Measurements from ENCODE around the gene STK35.

Gene STK35

DNA sequence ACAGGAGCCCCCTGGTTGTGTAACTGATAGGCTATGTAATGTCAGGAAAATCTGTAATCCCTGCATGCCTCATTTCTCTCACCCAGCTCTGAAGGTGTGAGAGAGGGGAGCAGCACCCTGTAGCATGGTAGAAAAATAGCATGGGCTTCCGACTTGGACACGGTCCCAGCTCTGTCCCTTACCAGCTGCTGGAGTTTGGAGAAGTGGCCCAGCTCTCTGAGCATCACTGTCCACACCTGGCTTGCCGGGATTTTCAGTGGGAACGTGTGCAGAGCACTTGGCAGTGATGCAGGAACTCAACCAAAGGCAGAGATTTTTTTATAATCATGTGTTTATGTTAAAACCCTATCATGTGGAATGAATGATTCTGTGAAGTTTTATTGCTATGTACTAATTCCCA lies 34.6 kb downstream of the STK35 start:
- no peak for DNase-seq

- DNase-seq: no peak
Measured at GRCh38 chr20:2137552-2138201, 36.0 kb downstream of the STK35 start.

- DNase-seq: no peak
Measured at GRCh38 chr20:2138396-2138795, 36.8 kb downstream of the STK35 start.

DNA sequence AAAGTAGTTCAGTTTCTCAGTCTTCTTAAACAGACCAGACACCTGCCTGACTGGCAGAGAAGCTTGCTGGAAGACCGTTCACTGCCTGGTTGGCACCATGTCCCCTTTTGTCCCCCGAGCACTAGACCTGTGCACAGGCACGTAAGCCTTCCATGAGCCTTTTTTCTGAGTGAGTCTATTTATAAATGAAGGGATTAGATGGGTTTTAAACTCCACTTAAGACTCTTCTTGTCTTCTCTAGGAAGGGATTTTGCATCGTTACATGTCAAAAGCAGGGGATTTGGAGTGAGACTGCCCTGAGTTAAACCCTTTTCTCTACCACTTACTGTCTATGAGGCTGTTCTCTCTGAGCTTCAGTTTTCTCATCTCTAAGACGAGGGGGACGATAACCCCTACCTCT lies 37.6 kb downstream of the STK35 start:
- no peak for DNase-seq

DNA sequence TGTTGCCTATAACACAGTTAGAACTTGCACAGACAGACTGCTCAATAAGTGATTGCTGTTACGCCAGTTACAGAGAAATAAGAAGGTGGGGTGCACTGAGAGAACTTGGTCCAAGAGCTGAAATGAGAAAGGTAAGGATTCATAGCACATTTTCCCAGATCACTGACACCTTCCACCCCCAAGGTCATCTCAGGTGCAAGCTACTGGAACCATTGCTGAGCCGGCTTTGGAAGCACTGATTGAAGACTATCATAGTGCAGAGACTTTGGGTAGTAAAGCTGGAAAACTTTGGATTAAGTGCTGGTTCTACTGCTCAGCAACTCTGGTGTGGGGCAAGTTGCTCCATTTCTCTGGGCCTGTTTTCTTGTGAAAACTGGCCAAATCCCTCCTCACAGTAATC lies 38.1 kb downstream of the STK35 start:
- no peak for DNase-seq

DNA sequence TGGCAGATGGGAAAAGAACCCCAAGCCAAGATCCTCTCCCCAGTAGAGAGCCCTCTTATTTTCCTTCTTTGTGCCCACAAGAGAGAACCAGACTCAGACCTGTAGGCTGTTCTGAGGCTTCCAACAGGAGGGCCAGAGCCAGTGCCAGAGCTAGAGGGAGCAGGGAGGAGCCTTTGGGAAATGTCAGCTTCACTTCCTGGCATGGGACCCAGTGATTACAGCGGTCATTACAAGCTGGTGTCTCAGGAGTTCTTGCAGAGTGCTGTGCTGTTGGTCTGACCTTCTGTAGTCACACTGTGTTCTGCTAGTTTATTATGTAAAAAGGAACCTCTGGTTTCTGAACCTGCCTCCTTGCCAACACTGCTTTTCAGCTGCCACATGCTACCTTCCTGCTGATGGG lies 38.9 kb downstream of the STK35 start:
- no peak for DNase-seq

DNA sequence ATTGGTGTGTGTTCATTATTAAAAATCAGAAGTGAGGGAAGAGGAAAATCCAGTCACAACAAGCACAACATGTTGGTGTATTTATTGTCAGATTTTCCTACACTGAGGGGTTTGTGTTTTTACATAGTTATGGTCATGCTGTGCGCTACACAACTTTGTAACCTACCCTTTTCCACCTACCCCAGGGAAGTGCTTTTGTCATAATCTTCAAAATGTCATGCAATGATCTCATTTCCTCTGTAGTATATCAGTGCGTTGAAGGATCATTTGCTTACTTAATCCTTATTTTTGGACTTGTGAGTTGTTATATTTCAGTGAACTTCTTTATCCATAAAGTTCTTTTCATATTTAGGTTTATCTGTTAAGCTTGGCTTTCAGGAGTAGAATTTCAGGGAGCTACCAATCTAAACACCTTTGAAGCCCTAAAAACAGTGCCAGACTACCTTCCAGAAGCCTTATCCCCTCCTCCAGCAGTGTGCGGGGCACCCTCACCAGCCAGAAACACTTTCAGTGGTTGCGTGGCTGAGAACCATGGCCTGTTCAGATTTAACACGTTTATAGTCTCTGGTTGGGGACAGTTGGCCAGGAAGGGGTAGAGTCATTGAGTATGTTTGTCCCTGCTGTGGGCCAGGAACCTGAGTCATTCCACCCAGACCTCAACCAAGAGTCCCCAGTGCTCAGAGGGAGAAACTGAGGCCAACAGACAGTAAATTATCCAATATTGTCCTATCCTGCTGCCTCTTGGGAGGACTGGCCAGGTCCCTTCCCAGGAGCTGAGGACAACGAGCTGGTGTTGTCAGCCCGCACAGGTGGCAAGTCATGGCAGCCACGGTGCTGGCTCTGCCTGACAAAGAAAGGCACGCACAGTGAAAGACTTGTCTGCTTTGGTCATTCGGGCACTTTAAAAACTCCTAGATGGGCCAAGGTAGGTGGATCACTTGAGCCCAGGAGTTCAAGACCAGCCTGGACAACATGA lies 40.3 kb downstream of the STK35 start:
- DNase-seq: no peak

DNA sequence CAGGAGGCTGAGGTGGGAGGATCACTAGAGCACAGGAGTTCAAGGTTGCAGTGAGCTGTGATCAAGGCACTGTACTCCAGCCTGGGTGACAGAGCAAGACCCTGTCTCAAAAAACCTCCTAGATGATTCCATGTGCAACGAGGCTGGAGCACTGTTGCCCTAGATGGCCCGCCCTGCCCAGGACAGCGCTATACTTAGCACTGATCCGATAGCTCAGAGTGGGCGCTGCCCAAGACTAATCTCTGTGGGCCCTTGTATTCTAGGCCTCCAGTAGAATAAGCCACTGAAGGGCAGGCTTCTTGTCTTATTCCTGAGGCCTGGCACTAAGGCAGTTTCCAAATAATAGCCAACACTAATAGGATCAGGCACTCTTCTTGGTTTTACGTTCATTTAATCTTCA lies 41.0 kb downstream of the STK35 start:
- DNase-seq: no peak

DNA sequence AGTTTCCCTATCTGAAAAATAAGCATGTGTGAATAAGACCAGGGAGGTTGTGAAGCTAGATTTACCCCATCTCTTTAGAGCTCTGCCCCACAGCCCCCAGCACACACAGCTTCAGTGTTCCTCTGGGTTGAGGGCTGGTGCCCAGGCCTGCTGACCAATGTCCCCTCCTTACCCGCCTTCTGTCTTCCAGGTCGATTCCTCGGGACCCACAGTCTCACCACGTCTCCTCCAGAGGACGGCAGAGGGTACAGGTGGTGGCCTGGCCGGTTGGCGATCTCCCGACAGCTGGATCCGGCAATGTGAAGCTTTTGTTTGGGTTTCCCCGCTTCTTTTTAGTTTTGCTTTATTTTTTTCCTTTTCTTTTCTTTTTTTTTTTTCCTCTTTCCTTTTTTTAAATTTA lies 42.0 kb downstream of the STK35 start:
- no peak for DNase-seq

GRCh38 chr20:2144850-2145249 lies 43.2 kb downstream of the STK35 start:
- DNase-seq: no peak

DNA sequence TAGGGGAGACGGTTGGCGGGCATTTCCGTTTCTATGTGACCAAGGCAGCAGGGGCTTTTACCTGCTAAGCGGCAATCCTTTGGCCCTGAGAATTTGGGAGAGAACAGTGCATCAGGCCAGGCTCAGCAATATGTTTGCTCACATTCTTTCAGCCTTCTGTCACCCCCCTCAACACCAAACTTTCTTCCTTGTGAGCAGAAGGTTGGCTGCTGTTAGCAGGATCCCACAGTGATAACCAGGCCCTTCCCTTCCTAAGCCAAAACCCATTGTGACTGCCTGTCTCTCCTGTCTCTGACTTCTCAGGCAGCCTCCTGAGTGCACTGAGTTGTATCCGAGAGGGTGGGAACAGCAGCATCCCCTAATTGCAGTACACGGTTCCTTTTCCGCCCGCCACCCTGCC lies 43.7 kb downstream of the STK35 start:
- DNase-seq: no peak

DNA sequence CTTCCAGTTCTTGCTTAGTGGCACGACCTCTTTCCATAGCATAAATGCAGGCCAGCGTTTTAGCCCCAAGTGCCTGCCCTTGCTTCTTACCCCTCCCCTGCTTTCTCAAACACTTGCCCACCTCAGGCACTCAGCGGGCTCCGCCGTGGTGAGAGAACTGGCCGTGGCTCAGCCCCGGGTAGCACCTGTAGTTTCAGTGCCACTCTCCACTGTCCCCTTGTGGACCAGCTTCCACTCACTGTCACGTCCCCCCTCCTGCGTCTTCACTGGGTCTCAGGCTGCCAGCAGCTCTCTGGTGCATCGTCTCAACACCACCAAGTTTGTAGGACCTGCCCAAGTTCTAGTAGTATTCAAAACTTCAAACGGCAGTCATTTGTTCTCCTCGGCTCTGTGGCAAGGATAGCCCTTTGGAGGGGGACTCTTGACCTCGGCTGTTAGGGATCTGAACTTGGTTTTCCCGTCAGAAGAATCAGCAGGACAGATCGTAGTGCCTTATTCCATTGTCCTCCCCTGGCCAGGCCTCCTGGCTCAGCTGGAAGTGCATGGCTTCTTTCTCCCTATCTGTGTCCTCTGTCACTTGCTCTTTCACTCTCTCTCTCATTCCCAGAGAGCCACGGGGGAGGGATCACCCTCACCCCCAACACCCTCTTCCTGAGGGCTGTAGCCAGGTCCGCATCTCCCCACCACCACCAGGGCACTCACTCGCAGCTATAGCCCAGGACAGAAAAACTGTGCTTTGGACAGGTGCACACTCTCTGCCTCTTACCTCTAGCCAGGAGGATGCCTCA lies 44.6 kb downstream of the STK35 start:
- no peak for DNase-seq

GRCh38 chr20:2149507-2149906 lies 47.9 kb downstream of the STK35 start:
- DNase-seq: no peak

DNA sequence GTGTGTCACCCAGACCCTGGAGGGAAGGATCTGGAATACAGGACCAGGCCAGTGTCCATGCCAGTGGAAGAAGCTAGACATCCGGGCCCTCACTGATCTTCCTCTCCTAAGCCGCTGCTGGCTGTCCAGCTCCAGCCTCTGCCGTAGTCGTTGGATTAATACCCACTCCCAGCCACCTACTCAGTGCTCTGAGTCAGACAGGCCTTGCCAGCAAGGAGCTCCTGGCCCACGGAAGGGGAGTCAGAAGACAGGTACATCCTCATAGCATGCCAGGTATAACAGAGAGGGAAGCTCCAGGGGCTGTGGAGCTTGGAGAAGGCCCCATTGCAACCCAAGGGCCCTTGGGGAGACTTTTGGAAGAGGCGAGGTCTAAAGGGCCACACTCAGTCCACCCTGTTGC lies 49.0 kb downstream of the STK35 start:
- no peak for DNase-seq

DNA sequence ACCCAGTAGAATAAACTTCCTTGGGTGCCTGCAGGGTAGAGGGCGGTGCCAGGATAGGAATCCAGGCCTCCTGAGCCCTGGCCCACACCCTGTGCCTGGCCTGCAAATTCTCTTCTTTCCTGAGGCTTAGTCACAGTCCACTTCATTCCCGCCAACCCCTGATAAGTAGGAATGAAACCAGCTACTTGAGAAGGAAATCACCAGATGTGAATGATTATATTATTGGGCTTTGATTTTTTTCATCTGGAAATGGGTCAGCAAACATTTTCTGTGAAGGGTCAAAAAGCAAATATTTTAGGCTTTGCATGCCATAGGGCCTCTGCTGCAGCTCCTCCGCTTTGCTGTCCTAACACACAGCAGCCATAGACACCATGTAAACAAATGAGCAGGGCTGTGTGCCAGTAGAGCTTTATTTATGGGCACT lies 50.2 kb downstream of the STK35 start:
- no peak for DNase-seq

DNA sequence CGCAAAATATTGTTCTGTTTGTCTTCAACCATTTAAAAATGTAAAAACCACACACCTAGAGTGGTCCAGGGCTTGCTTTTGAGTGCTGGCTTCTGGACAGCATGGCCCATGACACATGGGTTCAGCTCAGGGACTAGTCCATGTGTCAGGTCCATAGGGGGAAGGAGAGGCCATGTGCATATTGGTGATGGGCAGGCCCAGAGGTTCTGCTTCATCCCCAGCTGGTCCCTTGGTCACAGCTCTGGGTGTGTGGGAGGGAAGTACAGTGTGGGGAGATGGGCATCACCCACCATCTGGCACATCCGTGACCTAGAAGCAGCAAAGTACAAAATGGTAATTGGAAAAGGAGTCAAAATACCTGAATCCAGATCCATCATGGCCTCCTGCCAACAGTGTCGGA lies 50.7 kb downstream of the STK35 start:
- no peak for DNase-seq

DNA sequence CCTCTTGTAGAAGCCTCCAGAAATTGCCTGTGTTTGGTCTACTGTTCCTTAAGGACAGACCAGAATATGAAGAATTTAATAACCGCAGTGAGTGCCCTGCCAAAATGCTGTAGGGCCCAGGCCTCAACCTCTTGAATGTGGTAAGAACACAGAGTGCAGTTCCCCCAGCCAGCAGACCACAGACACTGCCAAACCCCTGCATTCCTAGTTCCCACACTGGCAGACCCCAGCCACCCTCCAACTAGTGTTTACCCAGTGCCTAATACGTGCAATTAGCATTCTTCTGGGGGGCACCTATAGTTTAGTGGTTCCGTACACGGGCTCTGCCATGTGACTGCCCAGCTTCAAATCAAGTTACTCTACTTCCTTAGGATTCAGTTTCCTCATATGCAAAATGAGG lies 51.7 kb downstream of the STK35 start:
- DNase-seq: no peak

- DNase-seq: no peak
Measured at GRCh38 chr20:2156224-2156623, 54.6 kb downstream of the STK35 start.

- DNase-seq: no peak
Measured at GRCh38 chr20:2156666-2157624, 55.3 kb downstream of the STK35 start.

GRCh38 chr20:2162125-2162822 lies 60.6 kb downstream of the STK35 start:
- no peak for DNase-seq

DNA sequence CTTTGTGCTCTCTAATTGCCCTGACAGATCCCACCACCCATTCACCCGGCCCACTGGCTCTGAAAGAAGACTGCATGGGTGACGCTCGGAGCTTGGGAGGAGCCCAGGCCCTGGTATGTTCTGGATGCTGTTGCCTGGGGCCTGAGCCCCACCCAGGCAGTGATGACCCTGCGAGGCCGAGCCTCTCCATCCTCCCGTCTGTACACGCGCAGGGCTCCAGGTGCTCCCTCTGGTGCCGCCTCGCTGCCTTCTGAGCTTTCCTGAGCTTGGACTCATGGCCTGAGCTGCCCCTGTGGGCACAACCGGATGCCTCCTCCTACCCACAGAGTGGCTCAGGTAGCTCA lies 61.2 kb downstream of the STK35 start:
- no peak for DNase-seq

DNA sequence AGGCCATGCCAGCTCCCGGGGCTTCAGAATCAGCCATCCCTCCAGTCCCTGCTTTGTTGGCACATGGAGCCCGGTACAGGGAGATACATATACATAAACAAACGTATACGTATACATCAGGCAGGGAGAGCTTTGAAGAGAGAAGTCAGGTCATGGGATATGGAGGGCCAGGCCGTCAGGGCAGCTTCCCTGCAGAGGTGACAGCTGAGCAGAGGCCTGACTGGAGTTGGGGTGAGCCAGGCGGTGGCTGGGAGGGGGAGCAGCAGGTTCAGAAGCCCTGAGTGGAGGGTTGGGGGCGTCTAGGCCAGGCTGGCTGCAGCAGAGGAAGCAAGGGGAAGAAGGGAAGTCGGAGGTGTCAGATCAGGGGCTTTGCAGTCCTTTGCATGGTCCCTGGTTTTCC lies 61.7 kb downstream of the STK35 start:
- no peak for DNase-seq

Data from CD4-positive, alpha-beta T cell treated with Interleukin-6 for 4 hours (primary cell).